HepG2 (cell line): ENCODE measurements around the gene MPST. TPM values are rescaled to one million over a fixed set of nuclear protein-coding genes. Genes with fewer than 3 reads are reported as not detected.

Experiments used
- FOSL2 ChIP-seq: sonication (generic); formaldehyde crosslinking; IDR thresholded peaks from 2 replicates; pipeline ENCODE4 v1.4.0; 2020; ENCODE audit warnings: missing genetic modification reagents
- FOXA3 ChIP-seq: IDR thresholded peaks from 2 replicates; pipeline ENCODE4 v1.6.1; 2016; ENCODE audit warnings: missing genetic modification reagents, missing compliant biosample characterization
- FOXJ3 ChIP-seq: sonication (generic); formaldehyde crosslinking; IDR thresholded peaks from 2 replicates; pipeline ENCODE4 v1.4.0; 2020; ENCODE audit warnings: missing genetic modification reagents, mild to moderate bottlenecking, borderline replicate concordance
- HNF4G ChIP-seq, 2 experiments: sonication (generic) in 1 of 2; formaldehyde crosslinking in 1 of 2; IDR thresholded peaks; 2 replicates each; pipeline versions ENCODE4 v1.4.0 to v1.6.1; 2011 to 2020; ENCODE audit warnings: borderline replicate concordance in 2 of 2, low read depth in 2 of 2, mild to moderate bottlenecking in 2 of 2, low read length in 1 of 2, missing genetic modification reagents in 1 of 2, moderate library complexity in 1 of 2
- IKZF4 ChIP-seq: sonication (generic); formaldehyde crosslinking; IDR thresholded peaks from 2 replicates; pipeline ENCODE4 v1.5.1; 2020; ENCODE audit warnings: borderline replicate concordance, mild to moderate bottlenecking, low read depth, missing genetic modification reagents; ENCODE audit errors: not compliant biosample characterization
- PTBP1 ChIP-seq: fragments of 200-400 bp; formaldehyde crosslinking; IDR thresholded peaks from 2 replicates; pipeline ENCODE4 v1.6.1; 2018; ENCODE audit warnings: low read length, low read depth; ENCODE audit not compliant: poor library complexity, severe bottlenecking
- TBP ChIP-seq: sonication (generic); formaldehyde crosslinking; IDR thresholded peaks from 2 replicates; pipeline ENCODE4 v1.5.0; 2020; ENCODE audit warnings: missing genetic modification reagents
- XBP1 ChIP-seq: sonication (generic); formaldehyde crosslinking; IDR thresholded peaks from 2 replicates; pipeline ENCODE4 v1.5.0; 2020; ENCODE audit warnings: missing genetic modification reagents
- ZNF138 ChIP-seq: sonication (generic); formaldehyde crosslinking; IDR thresholded peaks from 2 replicates; pipeline ENCODE4 v1.5.0; 2020; ENCODE audit warnings: mild to moderate bottlenecking, low read depth, missing genetic modification reagents
- ZNF382 ChIP-seq: sonication (generic); formaldehyde crosslinking; IDR thresholded peaks from 2 replicates; pipeline ENCODE4 v1.5.0; 2020; ENCODE audit warnings: missing genetic modification reagents, mild to moderate bottlenecking, borderline replicate concordance
- ZNF563 ChIP-seq: sonication (generic); formaldehyde crosslinking; IDR thresholded peaks from 2 replicates; pipeline ENCODE4 v1.8.0; 2022; ENCODE audit warnings: mild to moderate bottlenecking, moderate library complexity, missing genetic modification reagents
- polyA plus RNA-seq, 8 experiments: library from polyadenylated mRNA; depleted of rRNA in 3 of 8; stranded (reverse) in 7 of 8; unstranded in 1 of 8; fragments of >200 nt; fragmentation: Illumina TruSeq in 4 of 8; extraction: Trizol in 4 of 8; gene quantifications; 2 replicates each; pipeline versions ENCODE4 v1.2.1 to v1.2.3, GENCODE V29; 2011 to 2016; ENCODE audit warnings: low read depth in 4 of 8, missing spikeins in 1 of 8, mixed read lengths in 1 of 8; ENCODE audit not compliant: insufficient read depth in 1 of 8
- total RNA-seq, 5 experiments: library from RNA; depleted of rRNA; stranded (reverse); fragments of >200 nt; fragmentation: Illumina TruSeq; extraction: Trizol; gene quantifications; 2 replicates each; pipeline ENCODE4 v1.2.3, GENCODE V29; 2016; ENCODE audit warnings: low read depth in 1 of 5
- TF ChIP-seq, protein P1 (sequence below): sonication (generic); formaldehyde crosslinking; conservative IDR thresholded peaks from 2 replicates; pipeline ENCODE4 v1.8.0; 2022; ENCODE audit warnings: mild to moderate bottlenecking, moderate library complexity, missing genetic modification reagents
- TF ChIP-seq, protein P2 (sequence below): IDR thresholded peaks from 2 replicates; pipeline ENCODE4 v1.4.0; 2020; ENCODE audit warnings: mild to moderate bottlenecking, missing genetic modification reagents
- TF ChIP-seq, protein P3 (sequence below): sonication (generic); formaldehyde crosslinking; IDR thresholded peaks from 2 replicates; pipeline ENCODE4 v1.5.0; 2020; ENCODE audit warnings: missing genetic modification reagents
- TF ChIP-seq, protein P4 (sequence below), 2 experiments: sonication (generic) in 1 of 2; formaldehyde crosslinking in 1 of 2; IDR thresholded peaks; 2 replicates each; pipeline versions ENCODE4 v1.4.0 to v1.6.1; 2018 to 2020; ENCODE audit warnings: missing genetic modification reagents in 2 of 2, borderline replicate concordance in 1 of 2, low read depth in 1 of 2, mild to moderate bottlenecking in 1 of 2, missing biosample characterization in 1 of 2
- TF ChIP-seq, protein P5 (sequence below): sonication (generic); formaldehyde crosslinking; IDR thresholded peaks from 2 replicates; pipeline ENCODE4 v1.5.0; 2020; ENCODE audit warnings: missing genetic modification reagents

Gene MPST
- total and polyA plus RNA-seq, 2 of the 13 experiments (the other 11 are each of a cell fraction or from before 2014, with no cell fraction given), result 133 to 141 TPM

DNA sequence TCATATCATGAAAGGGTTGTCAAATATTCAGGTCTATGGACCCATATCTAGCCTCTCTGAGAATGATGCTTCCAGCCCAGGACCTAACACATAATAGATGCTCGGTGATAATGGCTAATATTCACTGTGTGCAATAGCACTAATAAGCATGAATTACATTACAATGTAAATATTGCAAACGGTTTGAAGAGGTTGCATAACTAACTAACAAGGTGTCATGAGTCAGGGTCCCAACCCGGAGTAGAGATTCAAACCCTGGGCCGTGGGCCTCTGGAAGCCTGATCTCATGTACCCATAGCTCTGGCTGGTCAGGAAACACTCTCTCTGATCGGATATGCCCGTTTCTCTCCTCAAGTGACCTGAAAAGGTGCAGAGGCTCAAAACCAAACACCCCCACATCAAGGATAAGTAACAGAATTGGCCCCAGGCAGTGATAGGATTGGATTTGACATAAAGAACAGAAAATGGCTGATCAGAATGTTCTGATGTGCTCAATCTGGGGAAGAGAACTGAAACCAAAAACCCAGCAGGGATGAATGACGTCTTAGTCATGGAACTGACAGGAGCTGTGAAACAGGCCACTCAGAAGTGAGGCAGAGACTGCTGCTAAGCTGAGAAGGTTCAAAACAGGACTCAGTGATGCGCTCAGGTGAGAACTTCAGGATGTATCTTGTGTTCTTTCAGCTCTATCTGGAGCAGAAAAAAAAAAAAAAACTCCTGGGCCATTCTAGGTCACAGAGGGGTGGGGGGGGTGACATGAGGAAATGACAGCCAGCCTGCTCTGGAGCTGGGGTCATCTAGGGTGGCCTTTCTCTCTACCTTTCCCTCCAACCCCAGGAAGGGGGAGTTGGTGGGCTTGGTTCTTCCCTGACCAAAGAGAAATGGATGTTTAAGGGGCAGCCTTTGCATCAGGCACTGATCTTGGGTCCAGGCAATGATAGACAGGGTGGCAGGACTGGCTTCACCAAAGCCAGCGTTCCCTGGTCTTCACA is 25.4 kb downstream of the MPST start (continued):
- TF ChIP-seq, protein P1, sequence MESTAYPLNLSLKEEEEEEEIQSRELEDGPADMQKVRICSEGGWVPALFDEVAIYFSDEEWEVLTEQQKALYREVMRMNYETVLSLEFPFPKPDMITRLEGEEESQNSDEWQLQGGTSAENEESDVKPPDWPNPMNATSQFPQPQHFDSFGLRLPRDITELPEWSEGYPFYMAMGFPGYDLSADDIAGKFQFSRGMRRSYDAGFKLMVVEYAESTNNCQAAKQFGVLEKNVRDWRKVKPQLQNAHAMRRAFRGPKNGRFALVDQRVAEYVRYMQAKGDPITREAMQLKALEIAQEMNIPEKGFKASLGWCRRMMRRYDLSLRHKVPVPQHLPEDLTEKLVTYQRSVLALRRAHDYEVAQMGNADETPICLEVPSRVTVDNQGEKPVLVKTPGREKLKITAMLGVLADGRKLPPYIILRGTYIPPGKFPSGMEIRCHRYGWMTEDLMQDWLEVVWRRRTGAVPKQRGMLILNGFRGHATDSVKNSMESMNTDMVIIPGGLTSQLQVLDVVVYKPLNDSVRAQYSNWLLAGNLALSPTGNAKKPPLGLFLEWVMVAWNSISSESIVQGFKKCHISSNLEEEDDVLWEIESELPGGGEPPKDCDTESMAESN (CRISPR knock-in tag), result no peak
- TF ChIP-seq FOSL2 (CRISPR knock-in tag) (peak; percentile 54; the same call in 1 of the 2 replicates), FOXJ3 (CRISPR knock-in tag) (no peak; the same call in 1 of the 2 replicates), TBP (CRISPR knock-in tag) (no peak), PTBP1 (no peak), FOXA3 (CRISPR knock-in tag) (peak; percentile 77), XBP1 (no peak), ZNF563 (CRISPR knock-in tag) (no peak), ZNF138 (CRISPR knock-in tag) (no peak), IKZF4 (CRISPR knock-in tag) (no peak), HNF4G (IDR thresholded peaks at IDR 0.05; ENCODE audit: borderline replicate concordance, low read depth, low read length) (no peak), HNF4G (CRISPR knock-in tag; IDR thresholded peaks at IDR 0.05; ENCODE audit: borderline replicate concordance, low read depth) (no peak), ZNF382 (CRISPR knock-in tag) (no peak)
- TF ChIP-seq, protein P2, sequence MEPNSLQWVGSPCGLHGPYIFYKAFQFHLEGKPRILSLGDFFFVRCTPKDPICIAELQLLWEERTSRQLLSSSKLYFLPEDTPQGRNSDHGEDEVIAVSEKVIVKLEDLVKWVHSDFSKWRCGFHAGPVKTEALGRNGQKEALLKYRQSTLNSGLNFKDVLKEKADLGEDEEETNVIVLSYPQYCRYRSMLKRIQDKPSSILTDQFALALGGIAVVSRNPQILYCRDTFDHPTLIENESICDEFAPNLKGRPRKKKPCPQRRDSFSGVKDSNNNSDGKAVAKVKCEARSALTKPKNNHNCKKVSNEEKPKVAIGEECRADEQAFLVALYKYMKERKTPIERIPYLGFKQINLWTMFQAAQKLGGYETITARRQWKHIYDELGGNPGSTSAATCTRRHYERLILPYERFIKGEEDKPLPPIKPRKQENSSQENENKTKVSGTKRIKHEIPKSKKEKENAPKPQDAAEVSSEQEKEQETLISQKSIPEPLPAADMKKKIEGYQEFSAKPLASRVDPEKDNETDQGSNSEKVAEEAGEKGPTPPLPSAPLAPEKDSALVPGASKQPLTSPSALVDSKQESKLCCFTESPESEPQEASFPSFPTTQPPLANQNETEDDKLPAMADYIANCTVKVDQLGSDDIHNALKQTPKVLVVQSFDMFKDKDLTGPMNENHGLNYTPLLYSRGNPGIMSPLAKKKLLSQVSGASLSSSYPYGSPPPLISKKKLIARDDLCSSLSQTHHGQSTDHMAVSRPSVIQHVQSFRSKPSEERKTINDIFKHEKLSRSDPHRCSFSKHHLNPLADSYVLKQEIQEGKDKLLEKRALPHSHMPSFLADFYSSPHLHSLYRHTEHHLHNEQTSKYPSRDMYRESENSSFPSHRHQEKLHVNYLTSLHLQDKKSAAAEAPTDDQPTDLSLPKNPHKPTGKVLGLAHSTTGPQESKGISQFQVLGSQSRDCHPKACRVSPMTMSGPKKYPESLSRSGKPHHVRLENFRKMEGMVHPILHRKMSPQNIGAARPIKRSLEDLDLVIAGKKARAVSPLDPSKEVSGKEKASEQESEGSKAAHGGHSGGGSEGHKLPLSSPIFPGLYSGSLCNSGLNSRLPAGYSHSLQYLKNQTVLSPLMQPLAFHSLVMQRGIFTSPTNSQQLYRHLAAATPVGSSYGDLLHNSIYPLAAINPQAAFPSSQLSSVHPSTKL, result peak; percentile 12; the same call in 1 of the 2 replicates
- TF ChIP-seq, protein P3, sequence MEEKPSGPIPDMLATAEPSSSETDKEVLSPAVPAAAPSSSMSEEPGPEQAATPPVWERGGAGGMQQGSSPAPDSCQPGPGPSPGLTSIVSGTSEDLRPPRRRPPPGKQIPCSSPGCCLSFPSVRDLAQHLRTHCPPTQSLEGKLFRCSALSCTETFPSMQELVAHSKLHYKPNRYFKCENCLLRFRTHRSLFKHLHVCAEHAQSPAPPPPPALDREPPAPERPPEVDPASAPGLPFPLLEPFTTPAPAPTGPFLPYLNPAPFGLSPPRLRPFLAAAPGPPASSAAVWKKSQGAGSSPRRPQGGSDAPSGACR (CRISPR knock-in tag), result no peak
- TF ChIP-seq, protein P4, sequence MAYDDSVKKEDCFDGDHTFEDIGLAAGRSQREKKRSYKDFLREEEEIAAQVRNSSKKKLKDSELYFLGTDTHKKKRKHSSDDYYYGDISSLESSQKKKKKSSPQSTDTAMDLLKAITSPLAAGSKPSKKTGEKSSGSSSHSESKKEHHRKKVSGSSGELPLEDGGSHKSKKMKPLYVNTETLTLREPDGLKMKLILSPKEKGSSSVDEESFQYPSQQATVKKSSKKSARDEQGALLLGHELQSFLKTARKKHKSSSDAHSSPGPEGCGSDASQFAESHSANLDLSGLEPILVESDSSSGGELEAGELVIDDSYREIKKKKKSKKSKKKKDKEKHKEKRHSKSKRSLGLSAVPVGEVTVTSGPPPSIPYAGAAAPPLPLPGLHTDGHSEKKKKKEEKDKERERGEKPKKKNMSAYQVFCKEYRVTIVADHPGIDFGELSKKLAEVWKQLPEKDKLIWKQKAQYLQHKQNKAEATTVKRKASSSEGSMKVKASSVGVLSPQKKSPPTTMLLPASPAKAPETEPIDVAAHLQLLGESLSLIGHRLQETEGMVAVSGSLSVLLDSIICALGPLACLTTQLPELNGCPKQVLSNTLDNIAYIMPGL (CRISPR knock-in tag; IDR thresholded peaks at IDR 0.05; ENCODE audit: borderline replicate concordance in 1 of 2, low read depth in 1 of 2), result no peak
- TF ChIP-seq, protein P5, sequence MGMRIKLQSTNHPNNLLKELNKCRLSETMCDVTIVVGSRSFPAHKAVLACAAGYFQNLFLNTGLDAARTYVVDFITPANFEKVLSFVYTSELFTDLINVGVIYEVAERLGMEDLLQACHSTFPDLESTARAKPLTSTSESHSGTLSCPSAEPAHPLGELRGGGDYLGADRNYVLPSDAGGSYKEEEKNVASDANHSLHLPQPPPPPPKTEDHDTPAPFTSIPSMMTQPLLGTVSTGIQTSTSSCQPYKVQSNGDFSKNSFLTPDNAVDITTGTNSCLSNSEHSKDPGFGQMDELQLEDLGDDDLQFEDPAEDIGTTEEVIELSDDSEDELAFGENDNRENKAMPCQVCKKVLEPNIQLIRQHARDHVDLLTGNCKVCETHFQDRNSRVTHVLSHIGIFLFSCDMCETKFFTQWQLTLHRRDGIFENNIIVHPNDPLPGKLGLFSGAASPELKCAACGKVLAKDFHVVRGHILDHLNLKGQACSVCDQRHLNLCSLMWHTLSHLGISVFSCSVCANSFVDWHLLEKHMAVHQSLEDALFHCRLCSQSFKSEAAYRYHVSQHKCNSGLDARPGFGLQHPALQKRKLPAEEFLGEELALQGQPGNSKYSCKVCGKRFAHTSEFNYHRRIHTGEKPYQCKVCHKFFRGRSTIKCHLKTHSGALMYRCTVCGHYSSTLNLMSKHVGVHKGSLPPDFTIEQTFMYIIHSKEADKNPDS, result no peak
